ENCODE results near the gene KCNG4. TPM values are rescaled to one million over a fixed set of nuclear protein-coding genes. Genes with fewer than 3 reads are reported as not detected.

The KCNG4 gene
- total and polyA plus RNA-seq, 2 experiments from 2014 or later, result 0.07 TPM; not detected in 1

DNA sequence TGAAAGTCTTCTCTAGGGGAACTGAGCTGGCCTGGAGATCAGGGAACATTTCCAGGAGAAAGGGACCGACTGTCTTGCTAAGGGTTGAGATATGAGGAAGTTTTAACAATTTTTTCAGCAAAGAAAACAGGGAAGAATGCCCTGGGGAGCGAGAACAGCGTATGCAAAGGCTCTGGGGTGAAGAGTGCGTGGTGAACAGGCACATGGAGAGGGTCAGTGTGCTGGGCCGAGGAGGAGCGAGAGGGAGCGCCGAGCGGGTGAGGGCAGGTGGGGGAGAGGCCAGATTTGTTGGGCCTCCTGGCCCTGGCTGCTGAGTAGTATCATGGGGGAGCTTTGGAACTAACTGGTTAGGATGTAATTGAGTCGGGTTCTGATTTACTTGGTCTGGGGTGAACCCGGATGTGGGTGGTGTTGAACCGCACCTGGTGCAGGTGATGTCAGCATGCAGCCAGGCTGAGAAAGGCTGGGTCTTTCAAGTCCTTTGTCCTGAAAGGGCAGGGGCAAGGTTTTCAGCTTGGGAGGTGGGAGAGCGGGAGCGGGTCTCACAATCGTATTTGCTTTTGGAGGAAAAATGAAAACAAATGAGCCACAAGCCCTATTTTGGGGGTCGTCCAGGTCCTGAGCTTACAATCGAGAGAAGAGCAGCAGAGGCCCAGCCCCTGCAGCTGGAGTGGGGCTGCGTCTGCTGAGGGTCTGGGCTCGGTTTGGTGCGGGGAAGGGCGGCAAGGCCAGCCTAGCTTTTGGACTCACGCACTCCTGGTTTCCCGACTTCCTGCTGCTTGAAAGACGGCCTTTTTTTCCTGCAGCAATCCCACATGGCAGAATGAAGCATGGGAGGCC lies 43.7 kb upstream of the KCNG4 start:
- TF ChIP-seq CREB1 (CRISPR knock-in tag; IDR thresholded peaks at IDR 0.05; ENCODE audit: low read depth) (no peak), ZNF331 (CRISPR knock-in tag; IDR thresholded peaks at IDR 0.05; ENCODE audit: low read depth) (no peak), NANOG (IDR thresholded peaks at IDR 0.05; ENCODE audit: borderline replicate concordance) (no peak), REST (IDR thresholded peaks at IDR 0.05; ENCODE audit: unreplicated experiment) (no peak)
- TF ChIP-seq, protein P1, sequence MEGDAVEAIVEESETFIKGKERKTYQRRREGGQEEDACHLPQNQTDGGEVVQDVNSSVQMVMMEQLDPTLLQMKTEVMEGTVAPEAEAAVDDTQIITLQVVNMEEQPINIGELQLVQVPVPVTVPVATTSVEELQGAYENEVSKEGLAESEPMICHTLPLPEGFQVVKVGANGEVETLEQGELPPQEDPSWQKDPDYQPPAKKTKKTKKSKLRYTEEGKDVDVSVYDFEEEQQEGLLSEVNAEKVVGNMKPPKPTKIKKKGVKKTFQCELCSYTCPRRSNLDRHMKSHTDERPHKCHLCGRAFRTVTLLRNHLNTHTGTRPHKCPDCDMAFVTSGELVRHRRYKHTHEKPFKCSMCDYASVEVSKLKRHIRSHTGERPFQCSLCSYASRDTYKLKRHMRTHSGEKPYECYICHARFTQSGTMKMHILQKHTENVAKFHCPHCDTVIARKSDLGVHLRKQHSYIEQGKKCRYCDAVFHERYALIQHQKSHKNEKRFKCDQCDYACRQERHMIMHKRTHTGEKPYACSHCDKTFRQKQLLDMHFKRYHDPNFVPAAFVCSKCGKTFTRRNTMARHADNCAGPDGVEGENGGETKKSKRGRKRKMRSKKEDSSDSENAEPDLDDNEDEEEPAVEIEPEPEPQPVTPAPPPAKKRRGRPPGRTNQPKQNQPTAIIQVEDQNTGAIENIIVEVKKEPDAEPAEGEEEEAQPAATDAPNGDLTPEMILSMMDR (conservative IDR thresholded peaks at IDR 0.05; ENCODE audit: low read depth in 2 of 2), result no peak
- peaks cover 12% of the 10 kb centered on the region for H3K27me3 Mint-ChIP-seq (ENCODE audit: insufficient read depth, low read depth, poor library complexity)
- Histone ChIP-seq H4K20me1 (replicated peaks; ENCODE audit: insufficient read depth) (no peaks in the 10 kb centered on the region), H3K36me3 (ENCODE audit: insufficient read depth) (no peaks in the 10 kb centered on the region), H3K4me1 (ENCODE audit: insufficient read depth) (peaks cover 22% of the 10 kb centered on the region), H3K27ac (ENCODE audit: low read depth) (no peak overlapping the region), H2AFZ (peak overlapping the region; percentile 98), H3K27me3 (ENCODE audit: insufficient read depth) (no peaks in the 10 kb centered on the region), H3F3A (replicated peaks; ENCODE audit: low read depth) (no peaks in the 10 kb centered on the region; the same call in 1 of the 2 replicates), H3K9me2 (ENCODE audit: insufficient read depth) (no peaks in the 10 kb centered on the region), H3K4me3 (peak overlapping the region; percentile 38; the same call in 1 of the 2 replicates), H3K79me2 (replicated peaks; ENCODE audit: insufficient read depth) (no peaks in the 10 kb centered on the region), H3K4me2 (peak overlapping the region; percentile 78)
- DNase-seq (ENCODE audit: low spot score), result peak; percentile 50
- ATAC-seq, result peak; percentile 52
- no peaks in the 10 kb centered on the region for H3K9me3 Mint-ChIP-seq
- H3K4me1 Mint-ChIP-seq, result peaks cover 28% of the 10 kb centered on the region
- H3K4me3 Mint-ChIP-seq, result peak overlapping the region; percentile 41
- no peaks in the 10 kb centered on the region for H3K36me3 Mint-ChIP-seq (ENCODE audit: low read depth)
- peak overlapping the region; percentile 19 for H3K27ac Mint-ChIP-seq

- H3K27ac ChIP-seq (ENCODE audit: low read depth), result no peak overlapping the region
- H3K36me3 ChIP-seq (ENCODE audit: insufficient read depth), result no peaks in the 10 kb centered on the region
- H3K4me2 ChIP-seq, result no peak overlapping the region
- H3K4me1 ChIP-seq (ENCODE audit: insufficient read depth), result peaks cover 22% of the 10 kb centered on the region
- Mint-ChIP-seq H3K4me3 (no peak overlapping the region), H3K27me3 (ENCODE audit: insufficient read depth, low read depth, poor library complexity) (peaks cover 12% of the 10 kb centered on the region), H3K36me3 (ENCODE audit: low read depth) (no peaks in the 10 kb centered on the region), H3K9me3 (no peaks in the 10 kb centered on the region), H3K4me1 (peaks cover 29% of the 10 kb centered on the region), H3K27ac (no peak overlapping the region)
- no peak overlapping the region for H2AFZ ChIP-seq
- no peaks in the 10 kb centered on the region for H3K27me3 ChIP-seq (ENCODE audit: insufficient read depth)
- peaks cover 5% of the 10 kb centered on the region for H3F3A ChIP-seq (replicated peaks; ENCODE audit: low read depth)
- no peaks in the 10 kb centered on the region for H3K9me2 ChIP-seq (ENCODE audit: insufficient read depth)
- no peaks in the 10 kb centered on the region for H4K20me1 ChIP-seq (replicated peaks; ENCODE audit: insufficient read depth)
- DNase-seq (ENCODE audit: low spot score) (no peak), ATAC-seq (no peak)
- no peak overlapping the region for H3K4me3 ChIP-seq
- no peaks in the 10 kb centered on the region for H3K79me2 ChIP-seq (replicated peaks; ENCODE audit: insufficient read depth)
- TF ChIP-seq NANOG (IDR thresholded peaks at IDR 0.05; ENCODE audit: borderline replicate concordance), result no peak
- TF ChIP-seq ZNF331 (CRISPR knock-in tag; IDR thresholded peaks at IDR 0.05; ENCODE audit: low read depth), result no peak
- no peak for TF ChIP-seq STAT1 (IDR thresholded peaks at IDR 0.05; ENCODE audit: unreplicated experiment)
- no peak for TF ChIP-seq JUNB (IDR thresholded peaks at IDR 0.05; ENCODE audit: unreplicated experiment)
- TF ChIP-seq, protein P1 (conservative IDR thresholded peaks at IDR 0.05; ENCODE audit: low read depth in 2 of 2), result no peak
These were observed 42.7 kb upstream of the KCNG4 start for GRCh38 chr16:84282533-84282932.

Measured in GM23338 (cell line).